K562 (cell line): ENCODE results near the gene SLC9A3. TPM values are rescaled to one million over a fixed set of nuclear protein-coding genes. Genes with fewer than 3 reads are reported as not detected.

Source experiments
- ATAC-seq: fragments of 200-7000 bp; cut with Tn5 transposase; 3 replicates; pipeline ENCODE4 v1.9.1; 2020; ENCODE audit warnings: moderate library complexity
- BruUV-seq: library from RNA; stranded (reverse); fragments of 400-500 nt; replicated peaks from 2 replicates; lab custom pipeline; 2021; lab: Mats Ljungman, UMichigan
- CTCF ChIA-PET: fragments of 300-600 bp; formaldehyde crosslinking; extraction: SDS; loops from one replicate; lab custom pipeline; 2021; ENCODE audit warnings: low intra/inter-chr PET ratio; lab: Yijun Ruan, JAX
- POLR2A ChIA-PET: fragments of 300-600, 350-650 bp; sonication (Branson Sonifier 250); formaldehyde crosslinking; extraction: SDS; loops from one replicate; lab custom pipeline; 2021; ENCODE audit warnings: antibody characterized with exemption, inconsistent platforms; lab: Yijun Ruan, JAX
- DNase-seq, 4 experiments: peaks; one replicate each; pipeline versions ENCODE4 v3.0.0 to v3.0.0-alpha.2; 2011 to 2018; ENCODE audit warnings: low spot score in 3 of 4, mixed read lengths in 3 of 4; ENCODE audit errors: extremely low read depth in 1 of 4
- FAIRE-seq: peaks from 2 replicates; lab custom pipeline; 2011; peaks lifted over from hg19 to GRCh38; lab: Jason Lieb, UNC
- H2AFZ ChIP-seq: 2 replicates; pipeline ENCODE4 v1.6.0; 2011; ENCODE audit warnings: low read depth, low read length, control low read depth, inconsistent platforms
- H3K27ac ChIP-seq: fragments of 200-600 bp; 3 replicates; pipeline ENCODE4 v1.8.0; 2011; ENCODE audit warnings: low read depth, mild to moderate bottlenecking, control low read depth, inconsistent platforms, low read length, moderate library complexity, mixed read lengths; ENCODE audit errors: extremely low read depth
- H3K27me3 ChIP-seq, 2 experiments: fragments of 300-600 bp in 1 of 2; 2 replicates in 1 of 2; 3 replicates in 1 of 2; pipeline versions ENCODE4 v1.6.0 to v1.8.0; 2011; ENCODE audit warnings: inconsistent platforms in 2 of 2, low read length in 2 of 2, mild to moderate bottlenecking in 1 of 2, mixed read lengths in 1 of 2, moderate library complexity in 1 of 2; ENCODE audit not compliant: control insufficient read depth in 2 of 2, insufficient read depth in 2 of 2
- H3K36me3 ChIP-seq: fragments of 300-600 bp; 3 replicates; pipeline ENCODE4 v1.8.0; 2011; ENCODE audit warnings: mild to moderate bottlenecking, low read length, inconsistent platforms; ENCODE audit not compliant: control insufficient read depth, insufficient read depth
- H3K4me1 ChIP-seq, 2 experiments: fragments of 200-600 bp in 1 of 2; replicated peaks in 1 of 2; 2 replicates in 1 of 2; 3 replicates in 1 of 2; pipeline versions ENCODE4 v1.5.1 to v1.8.0; 2011; ENCODE audit warnings: inconsistent platforms in 2 of 2, low read length in 2 of 2, mild to moderate bottlenecking in 1 of 2, mixed read lengths in 1 of 2, moderate library complexity in 1 of 2; ENCODE audit not compliant: control insufficient read depth in 2 of 2, insufficient read depth in 2 of 2
- H3K4me2 ChIP-seq: 2 replicates; pipeline ENCODE4 v1.6.1; 2011; ENCODE audit warnings: low read length, control low read depth, inconsistent platforms, mixed read lengths; ENCODE audit not compliant: insufficient read depth
- H3K4me3 ChIP-seq: fragments of 200-600 bp; sonication (generic), shearing (Covaris generic); 2 replicates; pipeline ENCODE4 v1.5.1; 2016; ENCODE audit warnings: control low read depth, inconsistent platforms
- H3K79me2 ChIP-seq: fragments of 200-600 bp; 3 replicates; pipeline ENCODE4 v1.8.0; 2011; ENCODE audit warnings: low read length, inconsistent platforms; ENCODE audit not compliant: control insufficient read depth, insufficient read depth
- H3K9ac ChIP-seq, 2 experiments: 2 replicates each; pipeline versions ENCODE4 v1.6.0 to v1.6.1; 2011; ENCODE audit warnings: low read depth in 2 of 2, low read length in 2 of 2, control low read depth in 1 of 2, inconsistent platforms in 1 of 2, mild to moderate bottlenecking in 1 of 2, mixed read lengths in 1 of 2; ENCODE audit not compliant: insufficient read depth in 1 of 2
- H3K9me1 ChIP-seq: one replicate; pipeline ENCODE4 v1.6.0; 2011; ENCODE audit warnings: inconsistent platforms, mild to moderate bottlenecking, low read length, moderate library complexity; ENCODE audit not compliant: control insufficient read depth, insufficient read depth
- H3K9me3 ChIP-seq: replicated peaks from 2 replicates; pipeline ENCODE4 v1.5.1; 2011; ENCODE audit warnings: low read depth, low read length, inconsistent platforms; ENCODE audit not compliant: control insufficient read depth, insufficient read depth
- H4K20me1 ChIP-seq: replicated peaks from 2 replicates; pipeline ENCODE4 v1.6.1; 2011; ENCODE audit warnings: low read length, inconsistent platforms, mixed read lengths; ENCODE audit not compliant: control insufficient read depth, insufficient read depth
- PTBP1 ChIP-seq: fragments of 200-400 bp; formaldehyde crosslinking; IDR thresholded peaks from 2 replicates; pipeline ENCODE4 v1.6.1; 2017; ENCODE audit warnings: low read depth, low read length
- RBBP5 ChIP-seq: fragments of 200-600 bp; sonication (generic); IDR thresholded peaks from 2 replicates; pipeline ENCODE4 v1.6.1; 2012; ENCODE audit warnings: borderline replicate concordance, mild to moderate bottlenecking, low read length, control low read depth, inconsistent platforms; ENCODE audit not compliant: insufficient read depth, poor library complexity, severe bottlenecking
- RREB1 ChIP-seq: fragments of 250-450 bp; sonication (Bioruptor Pico); IDR thresholded peaks from 2 replicates; pipeline ENCODE4 v1.4.0; 2020
- SIN3A ChIP-seq, 2 experiments: fragments of 150-350 bp in 1 of 2; IDR thresholded peaks; 2 replicates each; pipeline ENCODE4 v1.6.1; 2011 to 2016; ENCODE audit warnings: borderline replicate concordance in 2 of 2, low read depth in 2 of 2, low read length in 2 of 2, mild to moderate bottlenecking in 2 of 2, moderate library complexity in 2 of 2; ENCODE audit not compliant: control insufficient read depth in 1 of 2
- ZBTB7A ChIP-seq: IDR thresholded peaks from 2 replicates; pipeline ENCODE4 v1.6.1; 2011; ENCODE audit warnings: low read depth, mild to moderate bottlenecking, low read length, moderate library complexity, borderline replicate concordance; ENCODE audit not compliant: control insufficient read depth
- ZC3H4 ChIP-seq: sonication (generic); formaldehyde crosslinking; IDR thresholded peaks from 2 replicates; pipeline ENCODE4 v1.9.0; 2021; ENCODE audit warnings: missing genetic modification reagents, borderline replicate concordance
- ZNF780A ChIP-seq: fragments of 250-450 bp; sonication (Bioruptor Pico); IDR thresholded peaks from 2 replicates; pipeline ENCODE4 v1.5.0; 2021; ENCODE audit warnings: mild to moderate bottlenecking
- WGBS: fragments of 100-300 bp; shearing (Covaris generic); methylation state at CpG from one replicate; pipeline ENCODE4 v1.1.6; 2016; ENCODE audit warnings: low coverage, mixed read lengths; ENCODE audit not compliant: insufficient coverage; ENCODE audit errors: missing lambda C conversion rate; 5-methylcytosine and 5-hydroxymethylcytosine counted together
- in situ Hi-C: fragments of 300-500 bp; cut with MboI; formaldehyde crosslinking; loops from 4 replicates; pipeline ENCODE4 v1.15.0; 2018; ENCODE audit warnings: inconsistent platforms, mixed read lengths
- intact Hi-C: fragments of 100-400 bp; cut with micrococcal nuclease; formaldehyde crosslinking; loops from 2 replicates; pipeline ENCODE4 v1.14.2; 2022
- polyA plus RNA-seq, 8 experiments: library from polyadenylated mRNA; depleted of rRNA in 4 of 8; stranded (reverse) in 5 of 8; unstranded in 3 of 8; fragments of >200 nt; fragmentation: Nextera tagmentation in 2 of 8; fragmentation: Illumina TruSeq in 1 of 8; extraction: Ambion mirVana in 2 of 8; extraction: Trizol in 1 of 8; gene quantifications; 2 replicates each; pipeline versions ENCODE4 v1.2.1 to v1.2.3, GENCODE V29; 2011 to 2014; ENCODE audit warnings: inconsistent platforms in 1 of 8, missing spikeins in 1 of 8
- total RNA-seq, 7 experiments: library from RNA; depleted of rRNA in 6 of 7; stranded (reverse); fragments of >200 nt in 6 of 7; fragmentation: Illumina TruSeq in 2 of 7; extraction: Trizol in 2 of 7; gene quantifications; 2 replicates each; pipeline versions ENCODE4 v1.2.1 to v1.2.3, GENCODE V29; 2011 to 2021; ENCODE audit warnings: low replicate concordance in 1 of 7

Gene SLC9A3
- total and polyA plus RNA-seq, 9 of the 15 experiments (the other 6 are each of a cell fraction or from before 2014, with no cell fraction given) = 1.5 to 5.8 (median 3.7) TPM; not detected in 2

- DNase-seq = peak in 1 of 4 experiments; percentile 53
- intact Hi-C loops = loop anchor here (10.0 kb wide), 1 partner anchor 141 kb away; the partner anchor contains the start of gene CEP72
- H3K4me2 ChIP-seq = peak overlapping the region; percentile 73
- H3K9ac ChIP-seq = peak overlapping the region; percentile 63 to 89; a peak in 3 of 4 replicates
- peak overlapping the region; percentile 91 for H2AFZ ChIP-seq
- under 1% methylated on average over 27 of the region's 44 CpGs for WGBS
- H3K27ac ChIP-seq = no peak overlapping the region
- H3K36me3 ChIP-seq = peaks cover 21% of the 10 kb centered on the region; the same call in 2 of the 3 replicates
- FAIRE-seq = no peak
- no TSS peak for BruUV-seq
- H3K79me2 ChIP-seq = peaks cover 21% of the 10 kb centered on the region
- no peaks in the 10 kb centered on the region for H3K9me1 ChIP-seq
- H3K4me1 ChIP-seq = peaks cover 9 to 85% of the 10 kb centered on the region in 2 experiments; a peak in 4 of 5 replicates
- peak overlapping the region; percentile 89 for H3K4me3 ChIP-seq
- H3K9me3 ChIP-seq = no peaks in the 10 kb centered on the region
- ChIA-PET POLR2A (interaction anchor here (0.6 to 1.4 kb wide), 4 partner anchors 12 to 409 kb away, joined by 3 read pairs; no protein-coding TSS in a partner anchor), CTCF (no interaction called here)
- H3K27me3 ChIP-seq = peaks cover 6 to 39% of the 10 kb centered on the region in 2 experiments; a peak in 4 of 5 replicates
- peaks cover 7% of the 10 kb centered on the region for H4K20me1 ChIP-seq
- ATAC-seq = peak; percentile 15
- in situ Hi-C loops = no loop called here
- no peak for TF ChIP-seq ZNF780A (CRISPR knock-in tag)
- TF ChIP-seq ZBTB7A = peak; percentile 5; the same call in 1 of the 2 replicates
- TF ChIP-seq SIN3A (IDR thresholded peaks at IDR 0.05; ENCODE audit: borderline replicate concordance in 2 of 2, control insufficient read depth in 1 of 2, low read depth in 2 of 2, low read length in 2 of 2) = 0 out of 4 replicates have a peak, but pooled peaks of 1 of the 2 experiments have one; percentile 1
- TF ChIP-seq PTBP1 = no peak
- 0 out of 2 replicates have a peak, but pooled peaks have one; percentile 20 for TF ChIP-seq RREB1
- TF ChIP-seq RBBP5 = peak; percentile 2
- no peak for TF ChIP-seq ZC3H4 (CRISPR knock-in tag)
These were observed 50.6 kb downstream of the SLC9A3 start for GRCh38 chr5:473551-474192.
